Measurements from ENCODE around the gene NSD1.

DNA sequence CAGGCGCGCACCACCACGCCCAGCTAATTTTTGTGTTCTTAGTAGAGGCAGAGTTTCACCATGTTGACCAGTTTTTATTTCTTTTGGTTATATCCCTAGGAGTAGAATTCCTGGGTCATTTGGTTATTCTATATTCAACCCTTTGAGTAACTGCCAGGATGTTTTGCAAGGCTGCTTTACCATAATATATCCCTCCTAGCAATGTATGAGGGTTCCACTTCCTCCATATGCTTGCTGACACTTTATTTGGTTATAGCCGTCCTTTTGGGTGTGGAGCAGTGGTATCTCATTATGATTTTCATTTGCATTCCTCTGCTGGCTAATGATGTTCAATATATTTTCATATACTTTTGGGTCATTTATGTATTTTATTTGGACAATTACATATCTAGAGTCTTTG lies 88.7 kb downstream of the NSD1 start:
- TF ChIP-seq, protein P1, sequence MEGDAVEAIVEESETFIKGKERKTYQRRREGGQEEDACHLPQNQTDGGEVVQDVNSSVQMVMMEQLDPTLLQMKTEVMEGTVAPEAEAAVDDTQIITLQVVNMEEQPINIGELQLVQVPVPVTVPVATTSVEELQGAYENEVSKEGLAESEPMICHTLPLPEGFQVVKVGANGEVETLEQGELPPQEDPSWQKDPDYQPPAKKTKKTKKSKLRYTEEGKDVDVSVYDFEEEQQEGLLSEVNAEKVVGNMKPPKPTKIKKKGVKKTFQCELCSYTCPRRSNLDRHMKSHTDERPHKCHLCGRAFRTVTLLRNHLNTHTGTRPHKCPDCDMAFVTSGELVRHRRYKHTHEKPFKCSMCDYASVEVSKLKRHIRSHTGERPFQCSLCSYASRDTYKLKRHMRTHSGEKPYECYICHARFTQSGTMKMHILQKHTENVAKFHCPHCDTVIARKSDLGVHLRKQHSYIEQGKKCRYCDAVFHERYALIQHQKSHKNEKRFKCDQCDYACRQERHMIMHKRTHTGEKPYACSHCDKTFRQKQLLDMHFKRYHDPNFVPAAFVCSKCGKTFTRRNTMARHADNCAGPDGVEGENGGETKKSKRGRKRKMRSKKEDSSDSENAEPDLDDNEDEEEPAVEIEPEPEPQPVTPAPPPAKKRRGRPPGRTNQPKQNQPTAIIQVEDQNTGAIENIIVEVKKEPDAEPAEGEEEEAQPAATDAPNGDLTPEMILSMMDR (IDR thresholded peaks at IDR 0.05 in 2 of 3, conservative IDR thresholded peaks at IDR 0.05 in 1 of 3; ENCODE audit: borderline replicate concordance in 1 of 3, insufficient read depth in 1 of 3, low read depth in 2 of 3, low read length in 2 of 3): no peak
- TF ChIP-seq POLR2A (IDR thresholded peaks at IDR 0.05; ENCODE audit: borderline replicate concordance, extremely low read depth, insufficient read depth, insufficient read length): no peak
- TF ChIP-seq POLR2AphosphoS5 (IDR thresholded peaks at IDR 0.05; ENCODE audit: low read depth, low read length): no peak
- no peak for TF ChIP-seq SP1 (IDR thresholded peaks at IDR 0.05; ENCODE audit: low read depth)
- TF ChIP-seq EZH2phosphoT487 (IDR thresholded peaks at IDR 0.05; ENCODE audit: borderline replicate concordance): no peak
- TF ChIP-seq SRF (IDR thresholded peaks at IDR 0.05; ENCODE audit: low read depth): no peak
- no peak for TF ChIP-seq EGR1 (IDR thresholded peaks at IDR 0.05; ENCODE audit: low read depth)
- TF ChIP-seq, protein P2, sequence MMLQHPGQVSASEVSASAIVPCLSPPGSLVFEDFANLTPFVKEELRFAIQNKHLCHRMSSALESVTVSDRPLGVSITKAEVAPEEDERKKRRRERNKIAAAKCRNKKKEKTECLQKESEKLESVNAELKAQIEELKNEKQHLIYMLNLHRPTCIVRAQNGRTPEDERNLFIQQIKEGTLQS (IDR thresholded peaks at IDR 0.05): no peak
- no peak for TF ChIP-seq SIN3A (IDR thresholded peaks at IDR 0.05; ENCODE audit: low read depth)

Measured in HCT116 (cell line).